Heart left ventricle (tissue), 16 donors: Measurements from ENCODE around the gene CIB1. TPM values are rescaled to one million over a fixed set of nuclear protein-coding genes. Genes with fewer than 3 reads are reported as not detected.

Source experiments
- ATAC-seq, 4 donors: fragments of 200-7000 bp; cut with Tn5 transposase; one replicate each; pipeline ENCODE4 v1.9.1; 2020 to 2022; ENCODE audit warnings: moderate library complexity in 4 of 4, mild to moderate bottlenecking in 3 of 4, moderate number of reproducible peaks in 1 of 4
- DNase-seq, 5 donors: peaks; one replicate each; pipeline ENCODE4 v3.0.0-alpha.2; 2020
- H3K27ac ChIP-seq, 12 donors: fragments of 200-600 bp; sonication (generic) in 4 of 12; one replicate each; pipeline versions ENCODE4 v1.5.0 to v1.8.0; 2016 to 2022; ENCODE audit warnings: mild to moderate bottlenecking in 2 of 12
- H3K27me3 ChIP-seq, 9 donors: fragments of 200-600 bp; sonication (generic) in 2 of 9; one replicate each; pipeline versions ENCODE4 v1.5.1 to v1.8.0; 2016 to 2022; ENCODE audit warnings: mild to moderate bottlenecking in 3 of 9
- H3K36me3 ChIP-seq, 9 donors: fragments of 200-600 bp; sonication (generic) in 2 of 9; one replicate each; pipeline versions ENCODE4 v1.5.0 to v1.8.0; 2018 to 2022; ENCODE audit warnings: mild to moderate bottlenecking in 2 of 9
- H3K4me1 ChIP-seq, 12 donors: fragments of 200-600 bp; sonication (generic) in 4 of 12; one replicate each; pipeline versions ENCODE4 v1.5.0 to v1.8.0; 2016 to 2022; ENCODE audit warnings: mild to moderate bottlenecking in 3 of 12
- H3K4me3 ChIP-seq, 12 donors: fragments of 200-600 bp; sonication (generic) in 4 of 12; one replicate each; pipeline versions ENCODE4 v1.5.0 to v1.8.0; 2017 to 2022; ENCODE audit warnings: mild to moderate bottlenecking in 9 of 12, moderate library complexity in 4 of 12
- H3K9me3 ChIP-seq, 12 donors: fragments of 200-600 bp; sonication (generic) in 4 of 12; one replicate each; pipeline versions ENCODE4 v1.5.0 to v1.8.0; 2016 to 2022; ENCODE audit warnings: mild to moderate bottlenecking in 1 of 12
- POLR2A ChIP-seq, 2 donors: fragments of 450-650 bp; IDR thresholded peaks; one replicate each; pipeline ENCODE4 v1.6.1; 2017; ENCODE audit warnings: antibody characterized with exemption in 2 of 2, mild to moderate bottlenecking in 2 of 2, moderate library complexity in 2 of 2
- WGBS, 4 donors: extraction: QIAGEN DNeasy Blood & Tissue Kit in 2 of 4; methylation state at CpG; one replicate each; pipeline versions ENCODE4 v1.1.5 to v1.1.7; 2013 to 2018; 5-methylcytosine and 5-hydroxymethylcytosine counted together
- intact Hi-C, 10 donors: fragments of 100-400 bp; cut with DNase I; formaldehyde crosslinking; loops; one replicate each; pipeline versions ENCODE4 v1.11.1 to v1.14.2; 2022
- polyA plus RNA-seq, 2 donors: library from polyadenylated mRNA; stranded (reverse); fragments of 200-250 nt; gene quantifications; one replicate each; pipeline ENCODE4 v1.2.3, GENCODE V29; 2013
- total RNA-seq, 9 donors: library from RNA; depleted of rRNA in 2 of 9; stranded (reverse); fragments of >200 nt in 2 of 9; fragmentation: NEBNext Ultra II Directional in 3 of 9; extraction: Animal tissue kit (Norgen Biotek cat#: 25700) in 3 of 9; gene quantifications; one replicate each; pipeline versions ENCODE4 v1.1.0 to v1.2.4, GENCODE V29; 2016 to 2023
- TF ChIP-seq, protein P1 (sequence below), 12 donors: fragments of 200-600 bp; sonication (generic) in 4 of 12; IDR thresholded peaks; one replicate each; pipeline versions ENCODE4 v1.5.0 to v1.8.0; 2018 to 2022; ENCODE audit warnings: antibody characterized with exemption in 12 of 12, mild to moderate bottlenecking in 5 of 12
- donor health status: ischemic (EF 13 %, LVEDD 7.1; RV severe dilation, severe dysfunction).
- donor health status: healthy with polysubstance abuse.
- donor health status: DM: no; HTN: yes; CAD: no.
- donor health status: DM: no; HTN: no; CAD: no.
- donor health status: ischemic (EF 25% LVEDD 6.9; RV normal size, moderate dysfunction).
- donor health status: ischemic (EF 25% LVEDD 5.7; RV mildly dilated, moderate dysfunction).
- donor health status: healthy.
- donor health status: DM: yes; HTN: yes; CAD: no.
- donor health status: ischemic (EF 35%, LVEDD 5.7; RV mildly dilated, moderate dysfunction).
- donor health status: nonischemic (EF 11% LVEDD 7.7; RV severe dilation, severe dysfunction).
- donor health status: DM: yes; HTN: yes; CAD: no.
- donor health status: PGD.
- donor health status: ischemic (EF 29% LVEDD 5.4; RV normal size, mild dysfunction).
- donor health status: nonischemic (EF 23%, LVEDD 6.1; RV moderate dilation, normal function).

CIB1 gene
- total and polyA plus RNA-seq, 11 donors: 38.7 to 145 (median 80.8) TPM

DNA sequence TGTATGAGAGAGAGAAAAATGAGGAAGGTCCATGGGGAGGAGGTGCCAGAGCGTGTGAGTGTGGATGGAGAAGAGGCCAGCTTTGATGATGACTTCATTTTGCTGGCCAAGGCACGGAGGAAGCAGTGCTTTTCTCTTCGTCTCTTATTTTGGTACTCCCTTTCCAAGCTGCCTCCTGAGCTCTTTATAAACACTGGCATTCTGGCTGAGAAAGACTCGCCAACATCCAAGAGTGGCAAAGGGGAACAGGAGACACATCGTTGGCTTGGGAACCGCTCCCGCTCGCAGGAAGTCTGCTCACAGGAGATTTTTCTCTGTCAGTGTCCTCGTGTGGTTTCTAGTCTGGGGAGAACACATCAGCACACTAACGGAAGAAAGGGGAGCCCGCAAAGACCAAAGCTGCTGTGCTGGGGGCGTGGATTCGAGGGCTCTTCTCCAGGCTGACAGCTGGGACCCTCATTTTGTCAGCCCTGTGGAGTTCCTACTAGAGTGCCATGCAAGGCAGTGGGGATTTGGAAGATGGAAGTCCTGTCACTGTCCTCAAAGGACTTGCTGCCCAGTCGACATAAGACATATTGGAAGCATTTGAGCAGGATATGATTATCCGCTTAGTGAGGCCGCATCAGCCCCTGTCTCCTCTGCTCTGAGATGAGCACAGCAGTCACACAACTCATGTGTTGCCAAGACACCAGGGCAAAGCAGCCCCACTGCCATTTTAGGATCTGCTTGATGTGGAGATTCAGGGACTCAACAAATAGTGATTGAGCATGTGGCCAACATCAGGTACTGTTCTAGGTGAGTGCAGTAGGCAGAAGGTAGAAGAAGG is 40.6 kb downstream of the CIB1 start:
- H3K9me3 ChIP-seq: no peaks in the 10 kb centered on the region
- H3K36me3 ChIP-seq: peaks cover 0 to 4% (median 0%) of the 10 kb centered on the region in 9 donors
- ATAC-seq: peak in 3 of 4 donors; percentile 27 to 40 (median 39)
- no peaks in the 10 kb centered on the region for H3K27me3 ChIP-seq
- peaks cover 7 to 54% (median 25%) of the 10 kb centered on the region in 12 donors for H3K4me1 ChIP-seq
- H3K27ac ChIP-seq: peak overlapping the region in 10 of 12 donors; percentile 28 to 98 (median 60)
- 50 to 59% (median 53%) methylated on average over 15 to 16 of the region's 16 CpGs for WGBS, 4 donors
- intact Hi-C loops: no loop called here
- H3K4me3 ChIP-seq: no peak overlapping the region
- no peak for TF ChIP-seq POLR2A (IDR thresholded peaks at IDR 0.05)
- TF ChIP-seq, protein P1, sequence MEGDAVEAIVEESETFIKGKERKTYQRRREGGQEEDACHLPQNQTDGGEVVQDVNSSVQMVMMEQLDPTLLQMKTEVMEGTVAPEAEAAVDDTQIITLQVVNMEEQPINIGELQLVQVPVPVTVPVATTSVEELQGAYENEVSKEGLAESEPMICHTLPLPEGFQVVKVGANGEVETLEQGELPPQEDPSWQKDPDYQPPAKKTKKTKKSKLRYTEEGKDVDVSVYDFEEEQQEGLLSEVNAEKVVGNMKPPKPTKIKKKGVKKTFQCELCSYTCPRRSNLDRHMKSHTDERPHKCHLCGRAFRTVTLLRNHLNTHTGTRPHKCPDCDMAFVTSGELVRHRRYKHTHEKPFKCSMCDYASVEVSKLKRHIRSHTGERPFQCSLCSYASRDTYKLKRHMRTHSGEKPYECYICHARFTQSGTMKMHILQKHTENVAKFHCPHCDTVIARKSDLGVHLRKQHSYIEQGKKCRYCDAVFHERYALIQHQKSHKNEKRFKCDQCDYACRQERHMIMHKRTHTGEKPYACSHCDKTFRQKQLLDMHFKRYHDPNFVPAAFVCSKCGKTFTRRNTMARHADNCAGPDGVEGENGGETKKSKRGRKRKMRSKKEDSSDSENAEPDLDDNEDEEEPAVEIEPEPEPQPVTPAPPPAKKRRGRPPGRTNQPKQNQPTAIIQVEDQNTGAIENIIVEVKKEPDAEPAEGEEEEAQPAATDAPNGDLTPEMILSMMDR (IDR thresholded peaks at IDR 0.05): no peak
- DNase-seq: no peak

GRCh38 chr15:90191794-90192509 is 41.8 kb downstream of the CIB1 start:
- H3K4me1 ChIP-seq: peaks cover 7 to 66% (median 25%) of the 10 kb centered on the region in 12 donors
- H3K9me3 ChIP-seq: no peaks in the 10 kb centered on the region
- peak overlapping the region in 10 of 12 donors; percentile 28 to 98 (median 64) for H3K27ac ChIP-seq
- intact Hi-C loops: no loop called here
- TF ChIP-seq POLR2A (IDR thresholded peaks at IDR 0.05): no peak
- TF ChIP-seq, protein P1 (IDR thresholded peaks at IDR 0.05): no peak
- H3K36me3 ChIP-seq: peaks cover 0 to 4% (median 0%) of the 10 kb centered on the region in 9 donors
- 19 to 30% (median 26%) methylated on average over 6 to 7 of the region's 7 CpGs for WGBS, 4 donors
- peak; percentile 67 to 88 (median 81) for DNase-seq
- H3K27me3 ChIP-seq: no peaks in the 10 kb centered on the region
- peak; percentile 81 to 87 (median 84) for ATAC-seq
- peak overlapping the region in 1 of 12 donors; percentile 2 for H3K4me3 ChIP-seq

GRCh38 chr15:90191344-90191687 is 42.4 kb downstream of the CIB1 start:
- no peaks in the 10 kb centered on the region for H3K27me3 ChIP-seq
- 54 to 75% (median 72%) methylated on average over 2 to 3 of the region's 3 CpGs for WGBS, 4 donors
- H3K27ac ChIP-seq: peak overlapping the region in 9 of 12 donors; percentile 38 to 98 (median 65)
- H3K9me3 ChIP-seq: no peaks in the 10 kb centered on the region
- no peak for ATAC-seq
- H3K36me3 ChIP-seq: peaks cover 0 to 4% (median 0%) of the 10 kb centered on the region in 9 donors
- peaks cover 7 to 72% (median 25%) of the 10 kb centered on the region in 12 donors for H3K4me1 ChIP-seq
- H3K4me3 ChIP-seq: no peak overlapping the region
- TF ChIP-seq POLR2A (IDR thresholded peaks at IDR 0.05): no peak
- TF ChIP-seq, protein P1 (IDR thresholded peaks at IDR 0.05): no peak
- intact Hi-C loops: no loop called here
- no peak for DNase-seq
